GM19438 (cell line): Measurements from ENCODE around the gene NFYB.
"Not testable (repeated sequence)": the region's sequence is repeated elsewhere in the genome, so short reads cannot be mapped to it uniquely, and the experiment has no call there.

Experiments
- ATAC-seq: cut with Tn5 transposase; IDR thresholded peaks from one replicate; pipeline ENCODE4 v1.9.1; 2021; ENCODE audit warnings: low read depth; ENCODE audit not compliant: unreplicated experiment

Gene NFYB

GRCh38 chr12:104163028-104163427 lies 25.0 kb upstream of the NFYB start:
- not testable (repeated sequence) for ATAC-seq

- ATAC-seq = no peak
Observed at GRCh38 chr12:104155711-104156555, 17.9 kb upstream of the NFYB start.

GRCh38 chr12:104154806-104155205 lies 16.8 kb upstream of the NFYB start:
- no peak for ATAC-seq

GRCh38 chr12:104154286-104154685 lies 16.3 kb upstream of the NFYB start:
- ATAC-seq = no peak

GRCh38 chr12:104152685-104153241 lies 14.8 kb upstream of the NFYB start:
- ATAC-seq = no peak

DNA sequence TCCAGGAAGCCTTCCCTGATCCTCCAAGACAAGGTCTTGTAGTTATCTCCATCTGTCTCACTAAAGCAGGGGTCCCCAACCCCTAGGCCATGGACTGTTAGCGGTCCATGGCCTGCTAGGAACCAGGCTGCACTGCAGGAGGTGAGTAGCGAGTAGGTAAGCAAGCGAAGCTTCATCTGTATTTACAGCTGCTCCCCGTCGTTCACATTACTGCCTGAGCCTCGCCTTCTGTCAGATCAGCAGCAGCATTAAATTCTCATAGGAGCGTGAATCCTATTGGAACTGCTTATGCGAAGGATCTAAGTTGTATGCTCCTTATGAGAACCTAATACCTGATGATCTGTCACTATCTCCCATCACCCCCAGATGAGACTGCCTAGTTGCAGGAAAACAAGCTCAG lies 12.4 kb upstream of the NFYB start:
- no peak for ATAC-seq

DNA sequence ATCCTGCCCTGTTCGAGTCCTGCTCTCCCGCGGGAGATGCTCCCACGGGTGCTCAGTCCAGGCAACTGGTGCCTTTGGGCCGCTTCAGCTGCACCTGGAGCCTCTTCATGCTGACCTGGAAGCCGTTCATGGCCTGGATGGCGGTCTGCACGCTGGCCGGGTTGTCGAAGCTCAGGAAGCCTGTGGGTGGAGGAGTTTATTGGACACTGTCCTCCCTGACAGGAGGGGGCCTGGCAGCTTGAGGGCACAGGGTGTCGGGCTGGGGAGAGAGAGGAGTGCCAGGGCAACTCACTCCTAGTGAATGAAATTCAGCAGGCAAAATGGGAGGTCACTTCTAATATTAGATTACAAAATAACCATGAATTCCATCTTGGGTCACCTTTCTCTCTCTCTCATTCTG lies 9.3 kb upstream of the NFYB start:
- ATAC-seq = no peak

DNA sequence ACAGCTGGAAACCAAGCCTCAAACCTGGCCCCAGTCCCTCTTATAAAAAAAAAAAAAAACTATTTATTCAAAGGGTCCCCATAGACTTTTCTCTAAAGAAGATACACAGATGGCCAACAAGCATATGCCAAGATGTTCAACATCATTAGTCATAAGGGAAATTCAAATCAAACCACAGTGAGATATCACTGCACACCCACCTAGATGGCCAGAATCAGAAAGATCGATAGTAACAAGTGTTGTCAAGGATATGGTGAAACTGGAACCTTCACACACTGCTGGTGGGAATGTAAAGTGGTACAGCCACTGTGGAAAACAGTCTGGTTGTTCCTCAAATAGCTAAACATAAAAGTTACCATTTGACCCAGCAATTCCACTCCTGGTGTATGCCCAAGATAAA lies 5.9 kb upstream of the NFYB start:
- ATAC-seq = no peak

- no peak for ATAC-seq
Observed at GRCh38 chr12:104143002-104143401, 5.0 kb upstream of the NFYB start.

GRCh38 chr12:104142543-104142942 lies 4.5 kb upstream of the NFYB start:
- no peak for ATAC-seq

GRCh38 chr12:104138797-104139152 lies 765 bp upstream of the NFYB start:
- ATAC-seq = no peak

DNA sequence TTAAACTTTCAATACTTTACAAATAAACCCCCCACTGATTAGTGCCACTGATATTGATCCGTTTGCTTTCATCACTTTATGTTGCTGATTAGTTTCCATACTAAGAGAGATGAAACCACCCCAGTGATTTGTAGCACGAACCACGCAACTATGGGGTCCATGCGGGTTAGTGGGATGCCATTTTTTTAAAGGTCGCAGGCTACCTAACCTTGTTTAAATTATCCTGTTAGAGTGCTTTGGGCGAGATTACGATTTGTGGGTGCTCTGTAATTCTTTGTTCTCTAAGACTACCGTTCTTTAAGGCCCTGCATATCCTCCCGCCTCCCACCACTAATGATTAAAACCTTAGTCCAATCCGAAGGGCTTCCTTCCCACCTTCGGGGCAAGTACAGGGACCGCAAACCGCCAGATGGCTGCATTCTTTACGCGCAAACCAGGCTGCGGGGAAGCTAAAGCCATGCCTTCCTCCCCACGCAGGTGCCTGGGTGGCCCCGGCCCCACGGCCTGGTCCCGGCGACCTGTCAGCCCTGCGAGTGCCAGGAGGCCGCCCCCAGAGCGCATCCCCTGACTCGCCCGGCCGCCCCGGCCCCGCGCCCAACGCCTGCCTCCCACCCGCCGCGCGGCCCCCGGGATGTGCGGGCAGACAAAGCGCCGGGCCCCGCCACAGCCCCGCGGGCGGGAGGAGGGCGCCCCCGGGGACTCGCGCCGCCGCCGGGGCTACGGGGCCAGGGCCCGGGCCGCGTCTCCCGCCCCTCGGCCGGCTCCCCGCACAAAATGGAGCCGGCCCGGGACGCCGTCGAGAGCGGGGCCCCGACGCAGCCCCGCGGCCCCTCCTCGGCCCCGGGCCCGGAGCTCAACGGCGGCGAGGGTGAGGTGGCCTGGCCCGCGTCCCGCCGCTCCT lies 759 bp downstream of the NFYB start:
- peak; percentile 28 for ATAC-seq

- ATAC-seq = no peak
Observed at GRCh38 chr12:104136577-104136976, 1.4 kb downstream of the NFYB start.

DNA sequence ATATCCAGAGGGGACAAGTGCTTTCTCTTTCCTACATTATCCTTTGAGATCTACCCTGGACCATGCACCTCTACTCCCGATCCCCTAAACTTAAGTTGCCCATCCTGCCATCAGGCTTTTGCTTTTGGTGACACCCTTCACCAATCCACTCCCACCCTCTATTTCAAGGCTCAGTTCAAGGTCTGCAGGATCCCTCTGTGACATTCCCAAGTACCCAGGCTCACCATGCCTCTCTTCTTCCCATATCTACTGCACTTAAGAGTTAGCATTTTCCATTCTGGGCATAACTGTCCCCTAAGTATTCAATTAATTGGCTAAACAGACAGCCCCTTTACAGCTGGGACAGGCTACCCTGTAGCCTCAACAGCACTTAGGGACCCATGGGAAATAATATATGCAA lies 3.1 kb downstream of the NFYB start:
- ATAC-seq = no peak

GRCh38 chr12:104133866-104134265 lies 4.1 kb downstream of the NFYB start:
- ATAC-seq = no peak

DNA sequence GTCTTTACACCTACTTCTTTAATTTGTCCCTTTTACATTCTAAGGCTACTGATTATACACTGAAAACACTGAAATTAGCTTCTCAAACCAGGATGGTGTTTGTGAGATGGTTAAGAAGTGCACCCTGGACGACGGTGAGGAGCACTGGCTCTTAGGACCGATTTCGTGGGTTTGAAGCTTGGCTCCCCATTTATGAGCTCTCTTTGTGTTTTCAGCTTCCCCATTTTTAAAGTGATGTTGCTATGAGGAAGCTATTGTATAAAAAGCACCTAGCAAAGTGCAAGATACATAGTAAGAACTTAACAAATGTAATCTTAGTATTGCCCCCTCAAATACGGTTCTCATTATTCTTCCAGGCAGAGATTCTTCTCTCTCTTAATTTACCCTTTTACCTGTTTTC lies 4.7 kb downstream of the NFYB start:
- ATAC-seq = no peak

- ATAC-seq = no peak
Observed at GRCh38 chr12:104132351-104132956, 5.6 kb downstream of the NFYB start.

GRCh38 chr12:104131609-104132008 lies 6.4 kb downstream of the NFYB start:
- ATAC-seq = no peak

- ATAC-seq = no peak
Observed at GRCh38 chr12:104130760-104131159, 7.2 kb downstream of the NFYB start.

- ATAC-seq = no peak
Observed at GRCh38 chr12:104126548-104126947, 11.5 kb downstream of the NFYB start.

GRCh38 chr12:104122298-104122697 lies 15.7 kb downstream of the NFYB start:
- no peak for ATAC-seq
